GM10248 (cell line): Measurements from ENCODE around the gene HBQ1.
"Not testable (repeated sequence)": the region's sequence is repeated elsewhere in the genome, so short reads cannot be mapped to it uniquely, and the experiment has no call there.

Experiments used
- CTCF ChIA-PET: fragments of 300-600 bp; sonication (Branson Sonifier 250); formaldehyde crosslinking; extraction: SDS; loops from one replicate; lab custom pipeline; 2021; ENCODE audit warnings: antibody characterized with exemption; lab: Yijun Ruan, JAX
- POLR2A ChIA-PET: fragments of 350-650 bp; sonication (Branson Sonifier 250); formaldehyde crosslinking; extraction: SDS; loops from one replicate; lab custom pipeline; 2020; ENCODE audit warnings: antibody characterized with exemption; lab: Yijun Ruan, JAX
- DNase-seq: peaks from one replicate; pipeline ENCODE4 v3.0.0; 2012; ENCODE audit errors: extremely low spot score
- TF ChIP-seq, protein P1 (sequence below): IDR thresholded peaks from 2 replicates; pipeline ENCODE4 v1.5.1; 2012; ENCODE audit warnings: mild to moderate bottlenecking, low read depth; ENCODE audit errors: extremely low read depth, missing control alignments, control extremely low read depth

The HBQ1 gene

DNA sequence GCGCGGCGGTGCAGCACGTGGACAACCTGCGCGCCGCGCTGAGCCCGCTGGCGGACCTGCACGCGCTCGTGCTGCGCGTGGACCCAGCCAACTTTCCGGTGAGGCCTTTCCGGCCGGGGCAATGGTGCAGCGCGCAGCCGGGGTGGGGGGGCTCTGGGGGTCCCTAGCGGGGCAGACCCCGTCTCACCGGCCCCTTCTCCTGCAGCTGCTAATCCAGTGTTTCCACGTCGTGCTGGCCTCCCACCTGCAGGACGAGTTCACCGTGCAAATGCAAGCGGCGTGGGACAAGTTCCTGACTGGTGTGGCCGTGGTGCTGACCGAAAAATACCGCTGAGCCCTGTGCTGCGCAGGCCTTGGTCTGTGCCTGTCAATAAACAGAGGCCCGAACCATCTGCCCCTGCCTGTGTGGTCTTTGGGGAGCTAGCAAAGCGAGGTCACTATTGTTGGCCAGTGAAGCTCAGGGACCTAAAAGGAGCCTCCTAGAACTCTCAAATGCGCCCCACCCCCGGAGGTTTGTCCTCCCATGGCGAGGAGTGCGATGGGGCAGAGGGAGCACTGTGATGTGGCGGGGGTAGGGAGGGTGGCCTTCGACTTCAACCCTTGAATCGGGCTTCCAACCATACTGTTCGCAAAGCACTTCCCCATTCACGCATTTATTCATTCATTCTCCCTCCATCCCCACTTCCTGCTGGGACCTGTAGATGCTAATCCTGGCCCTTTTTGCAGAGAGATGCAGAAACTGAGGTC is 13.7 kb upstream of the HBQ1 start:
- CTCF ChIA-PET, result interaction anchor here (1.1 to 3.0 kb wide), 3 partner anchors 14 to 101 kb away, joined by 3 to 11 read pairs (median 8); partner anchors contain the start of gene HBQ1

DNA sequence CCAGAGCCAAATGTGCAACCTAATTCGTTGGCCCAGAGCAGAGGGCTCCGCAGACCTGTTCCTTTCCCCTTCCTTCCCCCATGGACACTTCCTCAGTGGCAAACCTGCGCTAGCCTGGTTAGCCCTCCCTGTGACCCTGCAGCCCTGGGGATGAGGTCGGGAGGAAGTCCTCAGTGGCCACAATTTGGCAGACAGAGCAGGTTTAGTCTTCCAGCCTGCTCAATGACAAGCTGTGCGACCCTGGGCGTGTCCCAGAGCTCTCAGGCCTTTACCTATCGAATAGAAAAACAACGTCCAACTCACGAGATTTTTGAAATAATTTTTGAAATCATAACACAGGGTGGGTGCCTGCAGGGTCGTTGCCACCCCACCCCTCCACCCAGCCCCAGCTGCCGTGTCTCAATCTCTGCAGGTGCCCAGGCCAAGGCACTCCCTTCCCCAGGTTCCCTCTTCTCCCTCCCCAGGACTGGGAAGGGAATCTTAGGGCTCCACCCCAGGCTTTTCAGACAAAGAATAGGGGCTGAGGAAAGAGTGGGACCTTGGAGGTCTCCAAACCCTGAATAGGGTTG is 13.1 kb upstream of the HBQ1 start:
- DNase-seq, result no peak
- POLR2A ChIA-PET, result no interaction called here
- TF ChIP-seq, protein P1, sequence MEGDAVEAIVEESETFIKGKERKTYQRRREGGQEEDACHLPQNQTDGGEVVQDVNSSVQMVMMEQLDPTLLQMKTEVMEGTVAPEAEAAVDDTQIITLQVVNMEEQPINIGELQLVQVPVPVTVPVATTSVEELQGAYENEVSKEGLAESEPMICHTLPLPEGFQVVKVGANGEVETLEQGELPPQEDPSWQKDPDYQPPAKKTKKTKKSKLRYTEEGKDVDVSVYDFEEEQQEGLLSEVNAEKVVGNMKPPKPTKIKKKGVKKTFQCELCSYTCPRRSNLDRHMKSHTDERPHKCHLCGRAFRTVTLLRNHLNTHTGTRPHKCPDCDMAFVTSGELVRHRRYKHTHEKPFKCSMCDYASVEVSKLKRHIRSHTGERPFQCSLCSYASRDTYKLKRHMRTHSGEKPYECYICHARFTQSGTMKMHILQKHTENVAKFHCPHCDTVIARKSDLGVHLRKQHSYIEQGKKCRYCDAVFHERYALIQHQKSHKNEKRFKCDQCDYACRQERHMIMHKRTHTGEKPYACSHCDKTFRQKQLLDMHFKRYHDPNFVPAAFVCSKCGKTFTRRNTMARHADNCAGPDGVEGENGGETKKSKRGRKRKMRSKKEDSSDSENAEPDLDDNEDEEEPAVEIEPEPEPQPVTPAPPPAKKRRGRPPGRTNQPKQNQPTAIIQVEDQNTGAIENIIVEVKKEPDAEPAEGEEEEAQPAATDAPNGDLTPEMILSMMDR, result no peak
- CTCF ChIA-PET, result interaction anchor here (1.1 to 3.0 kb wide), 3 partner anchors 13 to 102 kb away, joined by 3 to 11 read pairs (median 8); partner anchors contain the start of gene HBQ1

More for the DNA sequence above, 13.7 kb upstream of the HBQ1 start:
- no peak for DNase-seq
- POLR2A ChIA-PET, result no interaction called here
- TF ChIP-seq, protein P1, result no peak

DNA sequence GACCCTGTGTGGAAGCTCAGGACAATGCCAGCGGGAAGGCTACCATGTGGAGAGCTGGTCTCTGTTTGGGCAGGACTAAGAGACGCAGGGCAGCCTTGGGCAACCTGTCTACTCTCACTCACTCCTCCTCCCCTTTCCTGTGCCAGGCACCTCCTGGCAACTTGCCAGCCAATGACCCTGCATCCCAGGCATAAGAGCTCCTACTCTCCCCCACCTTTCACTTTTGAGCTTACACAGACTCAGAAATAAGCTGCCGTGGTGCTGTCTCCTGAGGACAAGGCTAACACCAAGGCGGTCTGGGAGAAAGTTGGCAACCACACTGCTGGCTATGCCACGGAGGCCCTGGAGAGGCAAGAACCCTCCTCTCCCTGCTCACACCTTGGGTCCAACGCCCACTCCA is 11.8 kb upstream of the HBQ1 start:
- CTCF ChIA-PET, result interaction anchor here (1.3 to 3.0 kb wide), 5 partner anchors 9 to 115 kb away, joined by 4 to 11 read pairs (median 8); partner anchors contain the start of genes POLR3K and SNRNP25
- POLR2A ChIA-PET, result no interaction called here
- TF ChIP-seq, protein P1, result no peak
- DNase-seq, result no peak

DNA sequence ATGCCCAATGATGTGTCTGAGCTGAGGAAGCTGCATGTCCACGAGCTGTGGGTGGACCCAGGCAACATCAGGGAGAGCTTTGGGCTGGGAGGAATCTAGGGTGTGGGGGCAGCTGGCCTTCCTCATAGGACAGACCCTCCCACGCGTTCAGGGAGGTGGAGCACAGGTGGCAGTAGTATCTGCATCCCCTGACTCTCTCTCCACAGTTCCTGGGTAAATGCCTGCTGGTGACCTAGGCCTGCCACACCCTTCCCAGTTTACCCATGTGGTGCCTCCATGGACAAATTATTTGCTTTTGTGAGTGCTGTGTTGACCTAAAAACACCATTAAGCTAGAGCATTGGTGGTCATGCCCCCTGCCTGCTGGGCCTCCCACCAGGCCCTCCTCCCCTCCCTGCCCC is 11.2 kb upstream of the HBQ1 start:
- POLR2A ChIA-PET, result no interaction called here
- CTCF ChIA-PET, result interaction anchor here (1.3 to 3.0 kb wide), 5 partner anchors 8 to 116 kb away, joined by 4 to 11 read pairs (median 8); partner anchors contain the start of genes POLR3K and SNRNP25
- TF ChIP-seq, protein P1, result no peak
- DNase-seq, result no peak

DNA sequence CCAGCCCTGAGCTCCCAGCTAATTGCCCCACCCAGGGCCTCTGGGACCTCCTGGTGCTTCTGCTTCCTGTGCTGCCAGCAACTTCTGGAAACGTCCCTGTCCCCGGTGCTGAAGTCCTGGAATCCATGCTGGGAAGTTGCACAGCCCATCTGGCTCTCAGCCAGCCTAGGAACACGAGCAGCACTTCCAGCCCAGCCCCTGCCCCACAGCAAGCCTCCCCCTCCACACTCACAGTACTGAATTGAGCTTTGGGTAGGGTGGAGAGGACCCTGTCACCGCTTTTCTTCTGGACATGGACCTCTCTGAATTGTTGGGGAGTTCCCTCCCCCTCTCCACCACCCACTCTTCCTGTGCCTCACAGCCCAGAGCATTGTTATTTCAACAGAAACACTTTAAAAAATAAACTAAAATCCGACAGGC is 10.2 kb upstream of the HBQ1 start:
- DNase-seq, POLR2A ChIA-PET: not testable (repeated sequence)
- CTCF ChIA-PET, result interaction anchor here (2.5 kb wide), 1 partner anchor 63 kb away, joined by 9 read pairs; no protein-coding TSS in a partner anchor

DNA sequence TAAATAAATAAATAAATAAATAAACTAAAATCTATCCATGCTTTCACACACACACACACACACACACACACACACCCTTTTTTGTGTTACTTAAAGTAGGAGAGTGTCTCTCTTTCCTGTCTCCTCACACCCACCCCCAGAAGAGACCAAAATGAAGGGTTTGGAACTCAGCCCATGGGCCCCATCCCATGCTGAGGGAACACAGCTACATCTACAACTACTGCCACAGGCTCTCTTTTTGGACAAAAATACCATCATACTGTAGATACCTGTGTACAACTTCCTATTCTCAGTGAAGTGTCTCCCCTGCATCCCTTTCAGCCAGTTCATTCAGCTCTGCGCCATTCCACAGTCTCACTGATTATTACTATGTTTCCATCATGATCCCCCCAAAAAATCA is 9.5 kb upstream of the HBQ1 start:
- ChIA-PET POLR2A (no interaction called here), CTCF (interaction anchor here (2.0 to 2.5 kb wide), 2 partner anchors 11 to 64 kb away, joined by 4 to 9 read pairs; no protein-coding TSS in a partner anchor)
- TF ChIP-seq, protein P1, result no peak
- no peak for DNase-seq

DNA sequence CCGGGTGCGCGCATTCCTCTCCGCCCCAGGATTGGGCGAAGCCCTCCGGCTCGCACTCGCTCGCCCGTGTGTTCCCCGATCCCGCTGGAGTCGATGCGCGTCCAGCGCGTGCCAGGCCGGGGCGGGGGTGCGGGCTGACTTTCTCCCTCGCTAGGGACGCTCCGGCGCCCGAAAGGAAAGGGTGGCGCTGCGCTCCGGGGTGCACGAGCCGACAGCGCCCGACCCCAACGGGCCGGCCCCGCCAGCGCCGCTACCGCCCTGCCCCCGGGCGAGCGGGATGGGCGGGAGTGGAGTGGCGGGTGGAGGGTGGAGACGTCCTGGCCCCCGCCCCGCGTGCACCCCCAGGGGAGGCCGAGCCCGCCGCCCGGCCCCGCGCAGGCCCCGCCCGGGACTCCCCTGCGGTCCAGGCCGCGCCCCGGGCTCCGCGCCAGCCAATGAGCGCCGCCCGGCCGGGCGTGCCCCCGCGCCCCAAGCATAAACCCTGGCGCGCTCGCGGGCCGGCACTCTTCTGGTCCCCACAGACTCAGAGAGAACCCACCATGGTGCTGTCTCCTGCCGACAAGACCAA is 7.8 kb upstream of the HBQ1 start, which contains the start of gene HBA2:
Gene HBA2 (plus strand): TSS at position 503 of the 568 bp plus-strand sequence. CDS start 37 bp downstream, at position 540.
- CTCF ChIA-PET, result interaction anchor here (2.0 kb wide), 1 partner anchor 9 kb away, joined by 4 read pairs; no protein-coding TSS in a partner anchor
- DNase-seq, POLR2A ChIA-PET: not testable (repeated sequence)

DNA sequence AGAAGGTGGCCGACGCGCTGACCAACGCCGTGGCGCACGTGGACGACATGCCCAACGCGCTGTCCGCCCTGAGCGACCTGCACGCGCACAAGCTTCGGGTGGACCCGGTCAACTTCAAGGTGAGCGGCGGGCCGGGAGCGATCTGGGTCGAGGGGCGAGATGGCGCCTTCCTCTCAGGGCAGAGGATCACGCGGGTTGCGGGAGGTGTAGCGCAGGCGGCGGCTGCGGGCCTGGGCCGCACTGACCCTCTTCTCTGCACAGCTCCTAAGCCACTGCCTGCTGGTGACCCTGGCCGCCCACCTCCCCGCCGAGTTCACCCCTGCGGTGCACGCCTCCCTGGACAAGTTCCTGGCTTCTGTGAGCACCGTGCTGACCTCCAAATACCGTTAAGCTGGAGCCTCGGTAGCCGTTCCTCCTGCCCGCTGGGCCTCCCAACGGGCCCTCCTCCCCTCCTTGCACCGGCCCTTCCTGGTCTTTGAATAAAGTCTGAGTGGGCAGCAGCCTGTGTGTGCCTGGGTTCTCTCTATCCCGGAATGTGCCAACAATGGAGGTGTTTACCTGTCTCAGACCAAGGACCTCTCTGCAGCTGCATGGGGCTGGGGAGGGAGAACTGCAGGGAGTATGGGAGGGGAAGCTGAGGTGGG is 6.9 kb upstream of the HBQ1 start:
- POLR2A ChIA-PET, CTCF ChIA-PET, DNase-seq: not testable (repeated sequence)

DNA sequence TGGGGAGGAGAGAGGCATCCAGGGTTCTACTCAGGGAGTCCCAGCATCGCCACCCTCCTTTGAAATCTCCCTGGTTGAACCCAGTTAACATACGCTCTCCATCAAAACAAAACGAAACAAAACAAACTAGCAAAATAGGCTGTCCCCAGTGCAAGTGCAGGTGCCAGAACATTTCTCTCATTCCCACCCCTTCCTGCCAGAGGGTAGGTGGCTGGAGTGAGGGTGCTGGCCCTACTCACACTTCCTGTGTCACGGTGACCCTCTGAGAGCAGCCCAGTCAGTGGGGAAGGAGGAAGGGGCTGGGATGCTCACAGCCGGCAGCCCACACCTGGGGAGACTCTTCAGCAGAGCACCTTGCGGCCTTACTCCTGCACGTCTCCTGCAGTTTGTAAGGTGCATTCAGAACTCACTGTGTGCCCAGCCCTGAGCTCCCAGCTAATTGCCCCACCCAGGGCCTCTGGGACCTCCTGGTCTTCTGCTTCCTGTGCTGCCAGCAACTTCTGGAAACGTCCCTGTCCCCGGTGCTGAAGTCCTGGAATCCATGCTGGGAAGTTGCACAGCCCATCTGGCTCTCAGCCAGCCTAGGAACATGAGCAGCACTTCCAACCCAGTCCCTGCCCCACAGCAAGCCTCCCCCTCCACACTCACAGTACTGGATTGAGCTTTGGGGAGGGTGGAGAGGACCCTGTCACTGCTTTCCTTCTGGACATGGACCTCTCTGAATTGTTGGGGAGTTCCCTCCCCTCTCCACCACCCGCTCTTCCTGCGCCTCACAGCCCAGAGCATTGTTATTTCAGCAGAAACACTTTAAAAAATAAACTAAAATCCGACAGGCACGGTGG is 6.1 kb upstream of the HBQ1 start:
- POLR2A ChIA-PET, DNase-seq: not testable (repeated sequence)
- CTCF ChIA-PET, result interaction anchor here (1.2 kb wide), 1 partner anchor 57 kb away, joined by 3 read pairs; no protein-coding TSS in a partner anchor
